Endothelial cell of hepatic sinusoid (primary cell): ENCODE results near the gene YBX2.

Source experiments
- in situ Hi-C: cut with HindIII; loops from 2 replicates; pipeline ENCODE4 v1.10.0; 2017; ENCODE audit warnings: low sequenced_read_pairs

The YBX2 gene

GRCh38 chr17:7279448-7279847 is 15.0 kb downstream of the YBX2 start:
- in situ Hi-C loops, result no loop called here

GRCh38 chr17:7266784-7267183 is 27.7 kb downstream of the YBX2 start:
- in situ Hi-C loops, result no loop called here

GRCh38 chr17:7263801-7264078 is 30.7 kb downstream of the YBX2 start:
- in situ Hi-C loops, result no loop called here

GRCh38 chr17:7262935-7263800 is 31.3 kb downstream of the YBX2 start:
- in situ Hi-C loops, result no loop called here

GRCh38 chr17:7262192-7262934 is 32.1 kb downstream of the YBX2 start, which contains the start of gene CLDN7:
Gene CLDN7, minus strand, starts transcription at chr17:7262478. Its CDS starts 435 bp downstream, at chr17:7262043.
- in situ Hi-C loops, result no loop called here

- in situ Hi-C loops, result no loop called here
Measured at GRCh38 chr17:7261379-7262191, 32.9 kb downstream of the YBX2 start.

- in situ Hi-C loops, result no loop called here
Measured at GRCh38 chr17:7260651-7261378, 33.6 kb downstream of the YBX2 start.

- in situ Hi-C loops, result no loop called here
Measured at GRCh38 chr17:7260151-7260550, 34.3 kb downstream of the YBX2 start.

- in situ Hi-C loops, result no loop called here
Measured at GRCh38 chr17:7259555-7259889, 34.9 kb downstream of the YBX2 start.

GRCh38 chr17:7258731-7259554 is 35.5 kb downstream of the YBX2 start:
- in situ Hi-C loops, result no loop called here

- in situ Hi-C loops, result no loop called here
Measured at GRCh38 chr17:7256766-7257456, 37.5 kb downstream of the YBX2 start.

- in situ Hi-C loops, result no loop called here
Measured at GRCh38 chr17:7254511-7254910, 39.9 kb downstream of the YBX2 start.

GRCh38 chr17:7253082-7253481 is 41.4 kb downstream of the YBX2 start:
- in situ Hi-C loops, result no loop called here

- in situ Hi-C loops, result no loop called here
Measured at GRCh38 chr17:7252176-7253043, 42.0 kb downstream of the YBX2 start, which contains the start of gene ELP5. Gene ELP5, plus strand, starts transcription at chr17:7252215. Its CDS starts 336 bp downstream, at chr17:7252551.

- in situ Hi-C loops, result no loop called here
Measured at GRCh38 chr17:7251661-7252175, 42.7 kb downstream of the YBX2 start, which contains the start of gene CTDNEP1. Gene CTDNEP1, minus strand, starts transcription at chr17:7251734. Its CDS starts 438 bp downstream, at chr17:7251296.

- in situ Hi-C loops, result no loop called here
Measured at GRCh38 chr17:7250695-7251627, 43.5 kb downstream of the YBX2 start.

GRCh38 chr17:7249830-7250229 is 44.6 kb downstream of the YBX2 start:
- in situ Hi-C loops, result no loop called here
